ENCODE results near the gene OLFM2. TPM values are rescaled to one million over a fixed set of nuclear protein-coding genes. Genes with fewer than 3 reads are reported as not detected.
"Not testable (repeated sequence)": the region's sequence is repeated elsewhere in the genome, so short reads cannot be mapped to it uniquely, and the experiment has no call there.

OLFM2 gene
- total and polyA plus RNA-seq, 2 experiments from 2014 or later: 58.1 to 117 TPM

GRCh38 chr19:9923440-9923839, 12.9 kb downstream of the OLFM2 start (continued):
- no peak for TF ChIP-seq CREB1 (CRISPR knock-in tag; IDR thresholded peaks at IDR 0.05; ENCODE audit: low read depth)
- no peak for TF ChIP-seq POLR2AphosphoS5 (IDR thresholded peaks at IDR 0.05; ENCODE audit: low read depth)
- TF ChIP-seq REST (IDR thresholded peaks at IDR 0.05; ENCODE audit: unreplicated experiment): no peak
- TF ChIP-seq ZNF114 (CRISPR knock-in tag; IDR thresholded peaks at IDR 0.05): no peak

GRCh38 chr19:9922782-9923379, 13.4 kb downstream of the OLFM2 start:
- not testable (repeated sequence) for H3K4me3 ChIP-seq; H3K27ac ChIP-seq (ENCODE audit: low read depth); H3K9me2 ChIP-seq (ENCODE audit: insufficient read depth); H3K4me3 Mint-ChIP-seq; H3K27me3 ChIP-seq (ENCODE audit: insufficient read depth); H3K27ac Mint-ChIP-seq; H3K9me3 Mint-ChIP-seq; H3K27me3 Mint-ChIP-seq (ENCODE audit: insufficient read depth, low read depth, poor library complexity); H3K4me2 ChIP-seq; DNase-seq (ENCODE audit: low spot score); H3F3A ChIP-seq (replicated peaks; ENCODE audit: low read depth); H3K36me3 ChIP-seq (ENCODE audit: insufficient read depth); H3K4me1 Mint-ChIP-seq; H3K4me1 ChIP-seq (ENCODE audit: insufficient read depth); ATAC-seq; H2AFZ ChIP-seq
- H4K20me1 ChIP-seq (replicated peaks; ENCODE audit: insufficient read depth): peaks cover 27% of the 10 kb centered on the region
- H3K79me2 ChIP-seq (replicated peaks; ENCODE audit: insufficient read depth): peaks cover 69% of the 10 kb centered on the region
- H3K36me3 Mint-ChIP-seq (ENCODE audit: low read depth): peaks cover 42% of the 10 kb centered on the region

- Histone ChIP-seq H3K36me3 (ENCODE audit: insufficient read depth) (no peaks in the 10 kb centered on the region), H3F3A (replicated peaks; ENCODE audit: low read depth) (0 out of 2 replicates have a peak, but pooled peaks cover 4% of the 10 kb centered on the region), H3K27me3 (ENCODE audit: insufficient read depth) (peaks cover 8% of the 10 kb centered on the region; the same call in 1 of the 2 replicates), H4K20me1 (replicated peaks; ENCODE audit: insufficient read depth) (peaks cover 29% of the 10 kb centered on the region), H3K79me2 (replicated peaks; ENCODE audit: insufficient read depth) (peaks cover 42% of the 10 kb centered on the region), H3K4me2 (no peak overlapping the region), H3K27ac (ENCODE audit: low read depth) (no peak overlapping the region; the same call in 1 of the 2 replicates), H3K9me2 (ENCODE audit: insufficient read depth) (no peaks in the 10 kb centered on the region), H2AFZ (no peak overlapping the region), H3K4me3 (no peak overlapping the region), H3K4me1 (ENCODE audit: insufficient read depth) (peaks cover 12% of the 10 kb centered on the region)
- Mint-ChIP-seq H3K4me3 (no peak overlapping the region; the same call in 2 of the 3 replicates), H3K4me1 (peaks cover 21% of the 10 kb centered on the region), H3K27ac (peak overlapping the region; percentile 55), H3K36me3 (ENCODE audit: low read depth) (peaks cover 20% of the 10 kb centered on the region), H3K27me3 (ENCODE audit: insufficient read depth, low read depth, poor library complexity) (peaks cover 21% of the 10 kb centered on the region), H3K9me3 (no peaks in the 10 kb centered on the region; the same call in 2 of the 3 replicates)
- peak; percentile 78 for TF ChIP-seq ETS1 (IDR thresholded peaks at IDR 0.05)
- no peak for TF ChIP-seq EZH2phosphoT487 (IDR thresholded peaks at IDR 0.05; ENCODE audit: unreplicated experiment)
- peak; percentile 70 for ATAC-seq
- peak; percentile 91 for DNase-seq (ENCODE audit: low spot score)
Measured at GRCh38 chr19:9917321-9917720, 19.0 kb downstream of the OLFM2 start.
